Fibroblast of the aortic adventitia (primary cell): ENCODE measurements around the gene CUL9. TPM values are rescaled to one million over a fixed set of nuclear protein-coding genes. Genes with fewer than 3 reads are reported as not detected.
A peak's percentile ranks its signal among the peaks of the same experiment; 100 is the strongest.
"Not testable (repeated sequence)": the region's sequence is repeated elsewhere in the genome, so short reads cannot be mapped to it uniquely, and the experiment has no call there.

Source experiments
- DNase-seq: peaks from one replicate; pipeline ENCODE4 v3.0.0-alpha.2; 2010; ENCODE audit warnings: low read depth
- H3K4me3 ChIP-seq: 2 replicates; pipeline ENCODE4 v1.5.1; 2011; ENCODE audit warnings: low read depth, mild to moderate bottlenecking, control low read depth, low read length, moderate library complexity
- total RNA-seq: library from RNA; depleted of rRNA; stranded (reverse); fragments of >200 nt; gene quantifications from 2 replicates; pipeline ENCODE4 v1.2.3, GENCODE V29; 2012; ENCODE audit warnings: low replicate concordance
- TF ChIP-seq, protein P1 (sequence below): IDR thresholded peaks from 2 replicates; pipeline ENCODE4 v1.5.1; 2011; ENCODE audit warnings: mild to moderate bottlenecking, low read length, control low read depth, inconsistent platforms; ENCODE audit not compliant: insufficient read depth

The CUL9 gene
- total RNA-seq: 22.8 and 28.7 TPM in 2 replicates

DNA sequence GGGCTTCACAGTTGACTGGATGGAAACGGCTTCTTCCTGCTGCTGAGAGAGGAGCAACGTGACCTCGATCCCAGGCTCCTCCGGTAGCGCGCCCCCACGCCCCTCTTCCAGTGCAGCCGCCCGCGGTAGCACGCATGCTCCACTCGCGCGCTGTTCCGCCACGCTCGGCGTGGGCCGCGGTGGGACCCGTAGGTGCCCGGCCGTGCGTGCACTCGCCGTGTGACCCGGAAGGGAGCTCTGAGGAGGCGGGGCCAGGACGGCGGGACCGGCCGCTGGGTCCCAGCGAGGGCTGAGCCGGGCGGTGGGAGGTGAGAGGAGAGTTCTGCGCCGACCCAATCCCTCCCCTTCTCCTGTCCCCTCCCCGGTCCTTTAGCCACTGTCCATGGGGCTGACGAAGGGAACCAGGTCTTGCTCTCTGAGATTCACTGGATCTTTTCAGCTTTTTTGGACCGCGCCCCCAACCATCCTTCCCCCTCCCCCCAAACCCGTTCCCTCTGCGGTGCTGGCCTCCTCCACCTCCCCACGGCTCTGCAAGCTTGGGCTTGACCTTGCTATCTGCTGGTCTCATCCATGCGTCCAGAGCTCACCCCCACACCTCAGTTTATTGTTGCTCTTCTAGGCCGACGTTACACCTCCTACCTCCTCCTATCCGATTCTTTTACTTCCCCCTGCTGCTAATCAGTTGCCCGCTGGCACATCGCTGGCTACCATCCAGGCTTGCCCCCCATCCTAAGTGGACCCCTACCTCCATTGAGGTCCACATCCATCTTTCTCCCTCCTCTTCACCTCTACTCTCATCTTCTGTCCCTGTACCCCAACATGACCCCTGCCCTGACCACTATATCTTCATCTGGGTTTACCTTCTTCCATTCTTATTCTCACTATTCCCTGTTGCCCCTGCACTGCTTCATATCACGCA, at the start of gene CUL9:
Gene CUL9, plus strand, starts transcription at position 255 of the 919 bp plus-strand sequence. CDS start 2,115 bp downstream, outside the sequence.
- peak; percentile 58 for DNase-seq
- peak within 1 kb of the TSS; percentile 90 for H3K4me3 ChIP-seq
- TF ChIP-seq, protein P1, sequence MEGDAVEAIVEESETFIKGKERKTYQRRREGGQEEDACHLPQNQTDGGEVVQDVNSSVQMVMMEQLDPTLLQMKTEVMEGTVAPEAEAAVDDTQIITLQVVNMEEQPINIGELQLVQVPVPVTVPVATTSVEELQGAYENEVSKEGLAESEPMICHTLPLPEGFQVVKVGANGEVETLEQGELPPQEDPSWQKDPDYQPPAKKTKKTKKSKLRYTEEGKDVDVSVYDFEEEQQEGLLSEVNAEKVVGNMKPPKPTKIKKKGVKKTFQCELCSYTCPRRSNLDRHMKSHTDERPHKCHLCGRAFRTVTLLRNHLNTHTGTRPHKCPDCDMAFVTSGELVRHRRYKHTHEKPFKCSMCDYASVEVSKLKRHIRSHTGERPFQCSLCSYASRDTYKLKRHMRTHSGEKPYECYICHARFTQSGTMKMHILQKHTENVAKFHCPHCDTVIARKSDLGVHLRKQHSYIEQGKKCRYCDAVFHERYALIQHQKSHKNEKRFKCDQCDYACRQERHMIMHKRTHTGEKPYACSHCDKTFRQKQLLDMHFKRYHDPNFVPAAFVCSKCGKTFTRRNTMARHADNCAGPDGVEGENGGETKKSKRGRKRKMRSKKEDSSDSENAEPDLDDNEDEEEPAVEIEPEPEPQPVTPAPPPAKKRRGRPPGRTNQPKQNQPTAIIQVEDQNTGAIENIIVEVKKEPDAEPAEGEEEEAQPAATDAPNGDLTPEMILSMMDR: no peak

DNA sequence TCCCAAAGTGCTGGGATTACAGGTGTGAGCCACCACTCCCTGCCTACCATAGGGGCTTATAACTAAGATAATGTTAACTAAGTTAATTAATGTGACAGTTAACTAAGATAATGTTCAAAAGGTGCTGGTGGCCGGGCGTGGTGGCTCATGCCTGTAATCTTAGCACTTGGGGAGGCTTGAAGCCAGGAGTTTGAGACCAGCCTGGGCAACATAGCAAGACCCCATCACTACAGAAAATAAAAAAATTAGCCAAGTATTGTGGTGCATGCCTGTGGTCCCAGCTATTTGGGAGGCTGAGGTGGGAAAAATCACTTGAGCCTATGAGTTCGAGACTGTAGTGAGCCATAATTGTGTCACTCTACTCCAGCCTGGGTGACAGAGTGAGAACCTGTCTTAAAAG, 43.7 kb upstream of the CUL9 start:
- TF ChIP-seq, protein P1: no peak

DNA sequence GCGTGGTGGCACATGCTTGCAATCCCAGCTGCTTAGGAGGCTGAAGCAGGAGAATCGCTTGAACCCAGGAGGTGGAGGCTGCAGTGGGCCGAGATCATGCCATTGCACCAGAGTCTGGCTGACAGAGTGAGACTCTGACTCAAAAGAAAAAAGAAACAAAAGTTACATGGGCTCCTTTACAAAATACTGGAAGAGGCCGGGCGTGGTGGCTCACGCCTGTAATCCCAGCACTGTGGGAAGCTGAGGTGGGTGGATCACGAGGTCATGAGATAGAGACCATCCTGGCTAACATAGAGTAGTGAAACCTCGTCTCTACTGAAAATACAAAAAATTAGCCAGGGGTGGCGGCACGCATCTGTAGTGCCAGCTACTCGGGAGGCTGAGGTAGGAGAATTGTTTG, 42.0 kb upstream of the CUL9 start:
- not testable (repeated sequence) for DNase-seq, H3K4me3 ChIP-seq

More for the DNA sequence above, 43.7 kb upstream of the CUL9 start:
- H3K4me3 ChIP-seq: no peak overlapping the region
- DNase-seq: no peak

DNA sequence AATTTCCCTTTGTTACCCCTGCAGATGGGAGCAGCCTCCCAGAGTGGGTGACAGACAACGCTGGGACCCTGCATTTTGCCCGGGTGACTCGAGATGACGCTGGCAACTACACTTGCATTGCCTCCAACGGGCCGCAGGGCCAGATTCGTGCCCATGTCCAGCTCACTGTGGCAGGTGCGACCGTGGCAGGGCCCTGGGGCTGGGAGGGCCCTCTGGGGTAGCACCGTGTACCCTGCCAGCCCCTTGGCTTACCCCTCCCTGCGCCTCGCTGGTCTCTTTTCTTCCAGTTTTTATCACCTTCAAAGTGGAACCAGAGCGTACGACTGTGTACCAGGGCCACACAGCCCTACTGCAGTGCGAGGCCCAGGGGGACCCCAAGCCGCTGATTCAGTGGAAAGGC, 40.4 kb upstream of the CUL9 start:
- TF ChIP-seq, protein P1: no peak
- H3K4me3 ChIP-seq: no peak overlapping the region
- DNase-seq: no peak

DNA sequence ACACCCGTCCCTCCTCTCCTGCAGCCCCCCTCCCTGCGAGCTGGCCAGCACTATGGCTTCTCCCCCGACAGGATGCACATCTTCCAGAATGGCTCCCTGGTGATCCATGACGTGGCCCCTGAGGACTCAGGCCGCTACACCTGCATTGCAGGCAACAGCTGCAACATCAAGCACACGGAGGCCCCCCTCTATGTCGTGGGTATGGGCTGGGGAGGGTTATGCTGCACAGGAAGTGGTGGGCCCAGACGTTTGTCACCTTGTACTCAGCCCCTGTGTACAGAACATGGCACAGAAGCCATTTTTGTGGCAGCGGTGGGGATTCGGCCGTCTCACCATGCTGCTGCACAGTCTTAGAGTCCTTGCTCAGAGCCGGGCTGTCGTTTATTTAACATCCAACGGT, 39.9 kb upstream of the CUL9 start:
- H3K4me3 ChIP-seq: no peak overlapping the region
- no peak for DNase-seq
- TF ChIP-seq, protein P1: no peak

DNA sequence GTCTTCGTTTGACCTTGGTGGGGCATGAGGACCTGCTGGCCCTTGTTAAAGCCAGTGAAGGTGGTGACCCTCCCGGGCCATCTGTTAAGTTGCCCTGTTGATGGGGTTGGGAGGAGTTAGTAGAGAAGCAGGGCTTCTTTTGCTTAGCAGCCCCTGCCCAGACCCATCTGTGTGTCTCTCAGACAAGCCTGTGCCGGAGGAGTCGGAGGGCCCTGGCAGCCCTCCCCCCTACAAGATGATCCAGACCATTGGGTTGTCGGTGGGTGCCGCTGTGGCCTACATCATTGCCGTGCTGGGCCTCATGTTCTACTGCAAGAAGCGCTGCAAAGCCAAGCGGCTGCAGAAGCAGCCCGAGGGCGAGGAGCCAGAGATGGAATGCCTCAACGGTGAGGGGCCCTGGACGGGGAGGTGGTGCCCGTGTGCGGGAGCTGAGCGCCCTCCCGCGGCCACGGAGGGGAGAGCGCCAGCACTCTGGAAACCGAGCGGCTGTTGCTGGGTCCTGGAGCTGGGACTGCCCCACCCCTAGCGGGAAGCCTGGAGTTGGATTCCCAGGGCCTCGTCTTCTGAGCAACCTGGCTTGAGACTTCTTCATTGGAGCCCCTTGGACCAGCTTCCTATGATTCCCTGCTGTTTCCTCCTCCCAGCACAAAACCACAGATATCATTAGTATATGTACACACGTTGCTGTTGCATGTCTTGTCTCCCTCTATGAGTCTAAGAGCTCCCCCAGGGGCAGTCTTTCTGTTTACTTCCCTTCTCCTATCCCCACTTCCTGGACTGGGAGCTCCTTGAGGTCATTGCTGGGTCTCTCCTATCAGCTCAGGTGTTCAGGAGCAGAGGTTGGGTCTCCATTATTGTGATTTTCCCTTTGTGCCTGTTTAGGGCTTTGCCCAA, 38.5 kb upstream of the CUL9 start:
- H3K4me3 ChIP-seq: no peak overlapping the region
- TF ChIP-seq, protein P1: peak; percentile 97
- peak; percentile 92 for DNase-seq

DNA sequence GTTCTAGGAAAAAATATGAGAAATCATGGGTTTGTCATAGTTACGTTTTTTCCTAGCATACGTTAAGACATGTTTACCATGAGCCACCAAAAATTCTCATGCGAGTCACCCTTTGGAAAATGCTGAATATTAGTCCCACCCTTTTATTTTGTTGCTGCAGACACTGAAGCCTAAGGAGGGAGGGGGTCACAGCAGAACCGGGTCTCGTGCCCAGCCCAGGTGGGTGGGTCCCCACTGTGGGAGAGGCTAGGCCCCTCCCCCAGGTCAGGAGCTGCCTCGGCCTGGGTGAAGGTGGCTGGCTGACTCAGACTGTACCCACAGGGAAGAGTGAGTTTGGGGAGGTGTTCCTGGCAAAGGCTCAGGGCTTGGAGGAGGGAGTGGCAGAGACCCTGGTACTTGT, 37.1 kb upstream of the CUL9 start:
- TF ChIP-seq, protein P1: no peak
- DNase-seq: no peak
- H3K4me3 ChIP-seq: no peak overlapping the region
